Lower leg skin (tissue), 4 donors: ENCODE results near the gene SHISA6. TPM values are rescaled to one million over a fixed set of nuclear protein-coding genes. Genes with fewer than 3 reads are reported as not detected.

Source experiments
- DNase-seq, 2 donors: peaks; one replicate each; pipeline ENCODE4 v3.0.0-alpha.2; 2019; ENCODE audit warnings: low spot score in 2 of 2
- H3K4me3 ChIP-seq: fragments of 200-600 bp; sonication (generic); 2 replicates; pipeline ENCODE4 v1.5.1; 2017; ENCODE audit warnings: mild to moderate bottlenecking, low read depth; ENCODE audit not compliant: poor library complexity, severe bottlenecking
- POLR2A ChIP-seq, 2 donors: fragments of 450-650 bp; IDR thresholded peaks; one replicate each; pipeline ENCODE4 v1.6.1; 2016 to 2017; ENCODE audit warnings: antibody characterized with exemption in 2 of 2, mild to moderate bottlenecking in 1 of 2, moderate library complexity in 1 of 2
- WGBS, 2 donors: methylation state at CpG; one replicate each; pipeline ENCODE4 v1.1.5; 2018; 5-methylcytosine and 5-hydroxymethylcytosine counted together
- intact Hi-C: fragments of 100-400 bp; cut with DNase I; formaldehyde crosslinking; loops from one replicate; pipeline ENCODE4 v1.15.0; 2023; ENCODE audit warnings: low total_unique reads
- total RNA-seq, 4 donors: library from RNA; depleted of rRNA; stranded (reverse); fragments of >200 nt; gene quantifications; one replicate each; pipeline ENCODE4 v1.1.0, GENCODE V29; 2016
- TF ChIP-seq, protein P1 (sequence below), 3 donors: fragments of 450-650 bp; IDR thresholded peaks; one replicate each; pipeline ENCODE4 v1.5.1; 2016; ENCODE audit warnings: antibody characterized with exemption in 3 of 3, mild to moderate bottlenecking in 3 of 3, moderate library complexity in 2 of 3

The SHISA6 gene
- total RNA-seq, 4 donors from 2014 or later: 0.72 to 2.8 (median 1.4) TPM

DNA sequence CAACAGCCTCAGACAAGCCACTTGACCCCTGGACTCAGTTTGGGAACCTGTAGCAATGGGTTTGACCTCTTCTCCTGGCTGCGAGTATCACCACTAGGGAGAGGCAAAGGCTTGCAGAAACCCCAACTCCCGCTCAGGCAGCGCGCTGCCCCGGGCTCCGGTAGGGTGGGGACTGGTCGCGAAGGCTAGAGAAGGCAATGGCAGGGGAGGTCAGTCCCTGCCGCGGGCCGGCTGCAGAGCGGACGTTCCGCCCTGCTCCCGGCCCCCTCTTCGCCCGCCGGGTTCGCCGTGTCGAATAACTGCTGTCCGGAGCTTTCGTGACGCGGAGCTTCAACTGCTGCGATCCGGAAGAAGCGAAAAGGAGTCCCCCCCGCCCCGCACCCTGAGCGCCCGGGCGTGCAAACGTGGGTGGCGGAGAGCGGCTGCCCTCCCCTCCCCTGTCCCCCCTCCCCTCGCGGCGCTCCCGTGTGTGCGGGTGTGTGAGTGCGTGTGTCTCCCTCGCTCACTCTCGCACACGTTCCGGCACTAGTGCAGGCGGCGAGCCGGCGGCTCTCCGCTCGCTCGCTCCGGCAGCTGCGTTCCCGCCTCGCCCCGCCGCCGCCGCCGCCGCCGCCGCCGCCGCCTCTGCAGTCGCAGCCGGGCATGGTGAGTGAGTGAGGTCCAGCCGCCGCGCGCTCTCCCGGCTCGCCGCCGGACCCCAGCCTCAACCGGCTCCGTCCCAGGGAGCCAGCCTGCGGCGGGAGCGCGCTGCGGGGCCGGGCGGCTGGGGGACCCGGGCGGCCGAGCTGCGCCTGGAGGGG is 772 bp upstream of the SHISA6 start:
- TF ChIP-seq, protein P1, sequence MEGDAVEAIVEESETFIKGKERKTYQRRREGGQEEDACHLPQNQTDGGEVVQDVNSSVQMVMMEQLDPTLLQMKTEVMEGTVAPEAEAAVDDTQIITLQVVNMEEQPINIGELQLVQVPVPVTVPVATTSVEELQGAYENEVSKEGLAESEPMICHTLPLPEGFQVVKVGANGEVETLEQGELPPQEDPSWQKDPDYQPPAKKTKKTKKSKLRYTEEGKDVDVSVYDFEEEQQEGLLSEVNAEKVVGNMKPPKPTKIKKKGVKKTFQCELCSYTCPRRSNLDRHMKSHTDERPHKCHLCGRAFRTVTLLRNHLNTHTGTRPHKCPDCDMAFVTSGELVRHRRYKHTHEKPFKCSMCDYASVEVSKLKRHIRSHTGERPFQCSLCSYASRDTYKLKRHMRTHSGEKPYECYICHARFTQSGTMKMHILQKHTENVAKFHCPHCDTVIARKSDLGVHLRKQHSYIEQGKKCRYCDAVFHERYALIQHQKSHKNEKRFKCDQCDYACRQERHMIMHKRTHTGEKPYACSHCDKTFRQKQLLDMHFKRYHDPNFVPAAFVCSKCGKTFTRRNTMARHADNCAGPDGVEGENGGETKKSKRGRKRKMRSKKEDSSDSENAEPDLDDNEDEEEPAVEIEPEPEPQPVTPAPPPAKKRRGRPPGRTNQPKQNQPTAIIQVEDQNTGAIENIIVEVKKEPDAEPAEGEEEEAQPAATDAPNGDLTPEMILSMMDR (IDR thresholded peaks at IDR 0.05): no peak
- TF ChIP-seq POLR2A (IDR thresholded peaks at IDR 0.05): no peak
- 0 to 1% methylated on average over 23 to 30 of the region's 90 CpGs for WGBS, 2 donors
- DNase-seq: peak in 1 of 2 donors; percentile 86
- no peak overlapping the region for H3K4me3 ChIP-seq
- intact Hi-C loops: no loop called here

DNA sequence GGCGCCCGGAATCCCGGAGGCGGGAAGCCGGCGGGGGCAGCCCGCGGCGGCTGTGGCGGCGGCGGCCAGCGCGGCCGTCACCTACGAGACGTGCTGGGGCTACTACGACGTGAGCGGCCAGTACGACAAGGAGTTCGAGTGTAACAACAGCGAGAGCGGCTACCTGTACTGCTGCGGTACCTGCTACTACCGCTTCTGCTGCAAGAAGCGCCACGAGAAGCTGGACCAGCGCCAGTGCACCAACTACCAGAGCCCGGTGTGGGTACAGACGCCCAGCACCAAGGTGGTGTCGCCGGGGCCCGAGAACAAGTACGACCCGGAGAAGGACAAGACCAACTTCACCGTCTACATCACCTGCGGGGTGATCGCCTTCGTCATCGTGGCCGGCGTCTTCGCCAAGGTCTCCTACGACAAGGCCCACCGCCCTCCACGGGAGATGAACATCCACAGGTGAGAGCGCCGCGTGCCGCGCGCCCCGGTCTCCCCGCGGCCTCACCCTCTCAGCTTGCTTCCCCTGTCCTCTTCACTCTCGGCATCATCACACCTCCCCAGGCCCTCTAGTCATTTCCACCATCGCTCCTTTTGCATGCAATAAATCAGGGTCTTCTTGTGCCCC is 706 bp downstream of the SHISA6 start:
- H3K4me3 ChIP-seq: no peak overlapping the region
- TF ChIP-seq POLR2A (IDR thresholded peaks at IDR 0.05): no peak
- TF ChIP-seq, protein P1 (IDR thresholded peaks at IDR 0.05): no peak
- intact Hi-C loops: no loop called here
- 18 to 24% methylated on average over 27 to 36 of the region's 58 CpGs for WGBS, 2 donors
- DNase-seq: peak; percentile 18 to 87

- 70 to 71% methylated on average over 9 of the region's 9 CpGs for WGBS, 2 donors
- TF ChIP-seq, protein P1 (IDR thresholded peaks at IDR 0.05): no peak
- no peak for TF ChIP-seq POLR2A (IDR thresholded peaks at IDR 0.05)
- intact Hi-C loops: no loop called here
- no peak overlapping the region for H3K4me3 ChIP-seq
- no peak for DNase-seq
These were observed 1.4 kb downstream of the SHISA6 start for GRCh38 chr17:11242411-11242810.

DNA sequence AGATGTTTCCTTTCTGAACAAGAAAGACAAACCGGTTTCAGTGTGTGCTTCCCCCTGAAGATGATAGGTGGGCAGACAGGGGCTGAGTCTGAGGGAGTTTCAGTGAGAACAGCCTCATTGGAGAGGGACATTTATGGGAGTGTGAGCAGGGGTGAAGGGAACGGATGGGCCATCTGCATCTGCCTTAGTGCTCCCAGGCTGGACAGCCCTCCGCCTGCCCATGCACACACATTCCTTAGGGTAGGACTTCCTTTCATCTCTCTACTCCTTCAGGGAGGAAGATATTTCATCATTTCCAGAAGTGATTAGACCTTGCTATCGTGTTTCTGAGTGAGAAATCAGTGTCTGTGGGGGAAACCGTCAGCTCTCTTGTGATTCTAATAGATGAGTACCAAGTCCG is 3.8 kb downstream of the SHISA6 start:
- 27 to 36% methylated on average over 6 of the region's 6 CpGs for WGBS, 2 donors
- intact Hi-C loops: no loop called here
- DNase-seq: no peak
- TF ChIP-seq POLR2A (IDR thresholded peaks at IDR 0.05): no peak
- TF ChIP-seq, protein P1 (IDR thresholded peaks at IDR 0.05): no peak
- no peak overlapping the region for H3K4me3 ChIP-seq

GRCh38 chr17:11245187-11245586 is 4.2 kb downstream of the SHISA6 start:
- 24 to 30% methylated on average over 7 of the region's 7 CpGs for WGBS, 2 donors
- no peak overlapping the region for H3K4me3 ChIP-seq
- intact Hi-C loops: no loop called here
- TF ChIP-seq, protein P1 (IDR thresholded peaks at IDR 0.05): no peak
- no peak for TF ChIP-seq POLR2A (IDR thresholded peaks at IDR 0.05)
- no peak for DNase-seq
